Right renal pelvis (tissue), 4 donors: ENCODE measurements around the gene LRSAM1. TPM values are rescaled to one million over a fixed set of nuclear protein-coding genes. Genes with fewer than 3 reads are reported as not detected.

ENCODE experiments used
- DNase-seq, 4 donors: peaks; one replicate each; pipeline ENCODE4 v3.0.0-alpha.2; 2013; ENCODE audit warnings: low read depth in 4 of 4, low spot score in 3 of 4, missing footprints in 1 of 4
- polyA plus RNA-seq, 4 donors: library from polyadenylated mRNA; unstranded; fragments of 120-200 nt; gene quantifications; one replicate each; pipeline ENCODE4 v1.2.1, GENCODE V29; 2013; ENCODE audit not compliant: insufficient read length in 4 of 4

Gene LRSAM1
- polyA plus RNA-seq, 4 donors = 12.5 to 18.4 (median 16.8) TPM

GRCh38 chr9:127424676-127424999 lies 26.7 kb upstream of the LRSAM1 start:
- no peak for DNase-seq

- DNase-seq = no peak
Measured at GRCh38 chr9:127426756-127427155, 24.6 kb upstream of the LRSAM1 start.

GRCh38 chr9:127428348-127428747 lies 23.0 kb upstream of the LRSAM1 start:
- DNase-seq = no peak

- no peak for DNase-seq
Measured at GRCh38 chr9:127430415-127430814, 20.9 kb upstream of the LRSAM1 start.

GRCh38 chr9:127437497-127438264 lies 13.6 kb upstream of the LRSAM1 start:
- no peak for DNase-seq

GRCh38 chr9:127438394-127438793 lies 12.9 kb upstream of the LRSAM1 start:
- DNase-seq = no peak

GRCh38 chr9:127444283-127444920 lies 6.9 kb upstream of the LRSAM1 start:
- DNase-seq = no peak

GRCh38 chr9:127444921-127445850 lies 6.1 kb upstream of the LRSAM1 start:
- no peak for DNase-seq

GRCh38 chr9:127445851-127446712 lies 5.2 kb upstream of the LRSAM1 start:
- no peak for DNase-seq

GRCh38 chr9:127446713-127447415 lies 4.4 kb upstream of the LRSAM1 start:
- DNase-seq = no peak

- no peak for DNase-seq
Measured at GRCh38 chr9:127447416-127448111, 3.7 kb upstream of the LRSAM1 start.

- DNase-seq = no peak
Measured at GRCh38 chr9:127448112-127448805, 3.1 kb upstream of the LRSAM1 start.

- no peak for DNase-seq
Measured at GRCh38 chr9:127449332-127449966, 1.9 kb upstream of the LRSAM1 start.

- DNase-seq = peak in 1 of 4 donors; percentile 7
Measured at GRCh38 chr9:127450243-127450760, 1.0 kb upstream of the LRSAM1 start.

GRCh38 chr9:127451608-127451857 lies 223 bp downstream of the LRSAM1 start:
- DNase-seq = no peak

GRCh38 chr9:127451858-127452656 lies 747 bp downstream of the LRSAM1 start:
- DNase-seq = peak in 1 of 4 donors; percentile 55

- DNase-seq = peak in 1 of 4 donors; percentile 3
Measured at GRCh38 chr9:127452691-127453090, 1.4 kb downstream of the LRSAM1 start.
